MM.1S (cell line): Measurements from ENCODE around the gene ZFPM1.

Source experiments
- CTCF ChIP-seq: fragments of 300-600 bp; sonication (generic); IDR thresholded peaks from 2 replicates; pipeline ENCODE4 v1.5.1; 2016; ENCODE audit warnings: antibody characterized with exemption, low read length, mixed read lengths
- EZH2 ChIP-seq: fragments of 300-600 bp; sonication (generic); optimal IDR thresholded peaks from 2 replicates; pipeline ENCODE3; 2017; ENCODE audit warnings: low read depth, mild to moderate bottlenecking, antibody characterized with exemption, low read length, mixed read lengths
- EZH2phosphoT487 ChIP-seq: fragments of 300-600 bp; sonication (generic); IDR thresholded peaks from 2 replicates; pipeline ENCODE4 v1.6.1; 2018; ENCODE audit warnings: antibody characterized with exemption, low read length

- no peak for TF ChIP-seq CTCF
- no peak for TF ChIP-seq EZH2
- TF ChIP-seq EZH2phosphoT487, result no peak
These were observed 56.0 kb downstream of the ZFPM1 start for GRCh38 chr16:88508868-88509748.
